HCT116 (cell line): Measurements from ENCODE around the gene RFX3. TPM values are rescaled to one million over a fixed set of nuclear protein-coding genes. Genes with fewer than 3 reads are reported as not detected.

Source experiments
- ATAC-seq: fragments of 200-7000 bp; cut with Tn5 transposase; 2 replicates; pipeline ENCODE4 v1.9.1; 2020; ENCODE audit warnings: mild to moderate bottlenecking, moderate library complexity
- BruUV-seq: library from RNA; stranded (reverse); fragments of 400-500 nt; replicated peaks from 2 replicates; lab custom pipeline; 2021; lab: Mats Ljungman, UMichigan
- CTCF ChIA-PET: fragments of 300-600 bp; sonication (Branson Sonifier 250); formaldehyde crosslinking; loops from one replicate; lab custom pipeline; 2021; ENCODE audit warnings: antibody characterized with exemption; lab: Charles Lee
- POLR2A ChIA-PET: fragments of 300-600, 350-600 bp; sonication (Branson Sonifier 250); formaldehyde crosslinking; loops from one replicate; lab custom pipeline; 2021; ENCODE audit warnings: antibody characterized with exemption; lab: Charles Lee
- RAD21 ChIA-PET, 2 experiments: fragments of 300-600 bp; sonication (Branson Sonifier 250); formaldehyde crosslinking; loops; one replicate each; lab custom pipeline; 2023; ENCODE audit warnings: low total read pairs in 2 of 2; ENCODE audit not compliant: uncharacterized antibody in 2 of 2, unreplicated experiment in 2 of 2, low non-redundant PET in 1 of 2; lab: Charles Lee
- DNase-seq: peaks from one replicate; pipeline ENCODE4 v3.0.0-alpha.2; 2010; ENCODE audit warnings: low read depth, low spot score
- H2AFZ ChIP-seq: fragments of 200-600 bp; shearing (Covaris generic), sonication (generic); 2 replicates; pipeline ENCODE4 v1.6.1; 2017; ENCODE audit warnings: low read depth, mixed run types, mixed read lengths, antibody characterized with exemption, low read length; ENCODE audit not compliant: poor library complexity, severe bottlenecking
- H3K27ac ChIP-seq: 2 replicates; pipeline ENCODE4 v1.5.1; 2012; ENCODE audit warnings: low read depth, low read length
- H3K27me3 ChIP-seq: fragments of 200-600 bp; sonication (generic); 2 replicates; pipeline ENCODE4 v1.6.1; 2016; ENCODE audit warnings: mixed run types, low read length, mixed read lengths; ENCODE audit not compliant: insufficient read depth
- H3K36me3 ChIP-seq, 2 experiments: fragments of 200-500 bp in 1 of 2; fragments of 200-600 bp in 1 of 2; sonication (Bioruptor generic) in 1 of 2; sonication (generic) in 1 of 2; 2 replicates each; pipeline versions ENCODE4 v1.5.1 to v1.6.1; 2014 to 2016; ENCODE audit warnings: low read length in 2 of 2, inconsistent platforms in 1 of 2, mixed read lengths in 1 of 2, mixed run types in 1 of 2; ENCODE audit not compliant: insufficient read depth in 2 of 2, control insufficient read depth in 1 of 2
- H3K4me1 ChIP-seq, 2 experiments: fragments of 200-600 bp in 1 of 2; sonication (generic) in 1 of 2; 2 replicates each; pipeline versions ENCODE4 v1.5.1 to v1.6.1; 2012 to 2017; ENCODE audit warnings: low read length in 2 of 2, inconsistent platforms in 1 of 2, mild to moderate bottlenecking in 1 of 2, mixed read lengths in 1 of 2, mixed run types in 1 of 2, moderate library complexity in 1 of 2; ENCODE audit not compliant: insufficient read depth in 2 of 2, control insufficient read depth in 1 of 2
- H3K4me2 ChIP-seq: fragments of 200-600 bp; sonication (generic); 2 replicates; pipeline ENCODE4 v1.6.1; 2017; ENCODE audit warnings: mixed run types, low read length, mixed read lengths
- H3K4me3 ChIP-seq, 2 experiments: fragments of 200-600 bp in 1 of 2; sonication (generic) in 1 of 2; replicated peaks in 1 of 2; 2 replicates each; pipeline ENCODE4 v1.5.1; 2011 to 2016; ENCODE audit warnings: low read length in 2 of 2, control low read depth in 1 of 2, low read depth in 1 of 2, mild to moderate bottlenecking in 1 of 2, mixed read lengths in 1 of 2, mixed run types in 1 of 2
- H3K79me2 ChIP-seq: fragments of 200-600 bp; sonication (generic); 2 replicates; pipeline ENCODE4 v1.6.1; 2017; ENCODE audit warnings: mild to moderate bottlenecking, mixed run types, low read length, moderate library complexity, mixed read lengths; ENCODE audit not compliant: insufficient read depth
- H3K9ac ChIP-seq: fragments of 200-600 bp; sonication (generic); 2 replicates; pipeline ENCODE4 v1.6.1; 2016; ENCODE audit warnings: low read length, mixed read lengths
- H3K9me2 ChIP-seq: fragments of 200-600 bp; sonication (generic), shearing (Covaris generic); 2 replicates; pipeline ENCODE4 v1.6.1; 2017; ENCODE audit warnings: mixed run types, mild to moderate bottlenecking, moderate library complexity; ENCODE audit not compliant: insufficient read depth
- H3K9me3 ChIP-seq, 2 experiments: fragments of 200-500 bp in 1 of 2; fragments of 200-600 bp in 1 of 2; sonication (Bioruptor generic) in 1 of 2; sonication (generic) in 1 of 2; 2 replicates each; pipeline ENCODE4 v1.6.1; 2014 to 2017; ENCODE audit warnings: low read length in 2 of 2, mixed read lengths in 2 of 2, inconsistent platforms in 1 of 2, low read depth in 1 of 2, mild to moderate bottlenecking in 1 of 2, mixed run types in 1 of 2, moderate library complexity in 1 of 2; ENCODE audit not compliant: control insufficient read depth in 1 of 2, insufficient read depth in 1 of 2
- H4K20me1 ChIP-seq: fragments of 200-600 bp; sonication (generic), shearing (Covaris generic); 2 replicates; pipeline ENCODE4 v1.6.1; 2017; ENCODE audit warnings: mixed run types, mild to moderate bottlenecking, moderate library complexity; ENCODE audit not compliant: insufficient read depth
- CBX3 ChIP-seq: IDR thresholded peaks from 2 replicates; pipeline ENCODE4 v1.6.1; 2012; ENCODE audit warnings: low read depth
- ELF1 ChIP-seq: IDR thresholded peaks from 2 replicates; pipeline ENCODE4 v1.6.1; 2012; ENCODE audit warnings: low read depth, borderline replicate concordance
- EZH2 ChIP-seq: fragments of 200-600 bp; sonication (generic); IDR thresholded peaks from 2 replicates; pipeline ENCODE4 v1.6.1; 2017; ENCODE audit warnings: antibody characterized with exemption, mixed run types
- EZH2phosphoT487 ChIP-seq: fragments of 200-600 bp; IDR thresholded peaks from 2 replicates; pipeline ENCODE4 v1.6.1; 2018; ENCODE audit warnings: antibody characterized with exemption, borderline replicate concordance
- FOSL1 ChIP-seq: IDR thresholded peaks from 2 replicates; pipeline ENCODE4 v1.6.1; 2012; ENCODE audit warnings: low read depth
- SP1 ChIP-seq: IDR thresholded peaks from 2 replicates; pipeline ENCODE4 v1.6.1; 2012; ENCODE audit warnings: low read depth
- YY1 ChIP-seq: IDR thresholded peaks from 2 replicates; pipeline ENCODE4 v1.6.1; 2011; ENCODE audit warnings: low read length, low read depth, moderate library complexity, mild to moderate bottlenecking; ENCODE audit not compliant: insufficient replicate concordance; ENCODE audit errors: extremely low read depth
- ZNF274 ChIP-seq: fragments of 200-500 bp; sonication (Bioruptor generic); IDR thresholded peaks from 2 replicates; pipeline ENCODE4 v1.6.1; 2014; ENCODE audit warnings: mild to moderate bottlenecking, low read depth, low read length, inconsistent platforms
- intact Hi-C: fragments of 100-400 bp; cut with micrococcal nuclease; formaldehyde crosslinking; loops from 2 replicates; pipeline ENCODE4 v1.10.0; 2022
- total RNA-seq: library from RNA; stranded (reverse); gene quantifications from one replicate; pipeline ENCODE4 v1.2.1, GENCODE V29; 2021; ENCODE audit not compliant: unreplicated experiment
- TF ChIP-seq, protein P1 (sequence below): IDR thresholded peaks from 2 replicates; pipeline ENCODE4 v1.6.1; 2012
- TF ChIP-seq, protein P2 (sequence below): IDR thresholded peaks from 2 replicates; pipeline ENCODE4 v1.6.1; 2011; ENCODE audit warnings: mild to moderate bottlenecking, low read length, moderate library complexity; ENCODE audit not compliant: insufficient replicate concordance; ENCODE audit errors: extremely low read depth
- TF ChIP-seq, protein P3 (sequence below): IDR thresholded peaks from 2 replicates; pipeline ENCODE4 v1.6.1; 2012
- TF ChIP-seq, protein P4 (sequence below), 3 experiments: fragments of 200-600 bp in 1 of 3; sonication (generic) in 1 of 3; IDR thresholded peaks in 2 of 3; conservative IDR thresholded peaks in 1 of 3; 2 replicates each; pipeline ENCODE4 v1.5.1; 2012 to 2017; ENCODE audit warnings: low read depth in 2 of 3, low read length in 2 of 3, antibody characterized with exemption in 1 of 3, borderline replicate concordance in 1 of 3, control low read depth in 1 of 3, mild to moderate bottlenecking in 1 of 3, mixed read lengths in 1 of 3, mixed run types in 1 of 3, moderate library complexity in 1 of 3; ENCODE audit not compliant: insufficient read depth in 1 of 3
- TF ChIP-seq, protein P5 (sequence below): IDR thresholded peaks from 2 replicates; pipeline ENCODE4 v1.6.1; 2012; ENCODE audit warnings: low read depth

The RFX3 gene
- total RNA-seq, 1 experiment from 2014 or later: 11.8 TPM

DNA sequence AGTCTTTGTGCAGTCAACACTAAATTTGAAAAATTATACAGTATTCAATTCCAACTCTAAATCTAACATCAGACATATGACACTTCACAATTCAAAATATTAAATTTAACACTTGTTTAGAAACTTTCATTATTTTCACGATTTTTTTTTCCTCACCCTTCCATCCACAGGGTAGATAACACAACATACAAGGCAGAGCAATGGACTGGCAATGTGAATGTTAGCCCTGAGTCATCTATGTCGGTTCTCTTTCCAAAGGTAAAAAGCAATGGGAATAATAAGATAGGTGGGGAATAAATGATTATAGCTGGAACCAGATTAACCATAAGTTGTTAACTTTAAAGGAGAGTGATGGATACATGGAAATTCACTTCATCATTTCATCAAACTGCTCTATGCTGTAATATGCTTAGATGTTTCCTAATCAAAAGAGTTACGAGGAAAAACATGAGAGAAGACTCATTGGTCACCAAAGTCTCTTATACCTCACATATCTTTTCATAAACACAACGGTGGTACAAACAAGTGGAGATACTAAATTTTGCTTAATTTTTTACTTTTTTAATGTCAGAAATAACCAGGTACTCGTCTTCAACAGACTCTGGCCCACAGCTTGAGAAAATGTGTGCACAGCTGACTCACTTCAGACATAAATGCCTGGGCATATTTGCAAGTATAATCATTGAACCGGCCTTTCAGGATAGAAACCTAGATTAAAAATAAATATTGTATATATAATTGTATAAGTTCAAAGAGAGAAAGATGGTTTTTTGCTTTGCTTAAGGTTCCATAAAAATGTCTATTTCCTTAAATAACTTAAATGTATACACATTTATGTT lies 23.0 kb downstream of the RFX3 start:
- Histone ChIP-seq H2AFZ (no peak overlapping the region), H3K79me2 (no peaks in the 10 kb centered on the region; the same call in 1 of the 2 replicates), H3K4me2 (no peak overlapping the region), H3K27me3 (no peaks in the 10 kb centered on the region), H3K9me3 (no peaks in the 10 kb centered on the region), H3K36me3 (no peaks in the 10 kb centered on the region), H3K4me3 (no peak overlapping the region), H3K27ac (no peak overlapping the region), H3K9ac (no peak overlapping the region), H3K9me2 (no peaks in the 10 kb centered on the region), H4K20me1 (no peaks in the 10 kb centered on the region; the same call in 1 of the 2 replicates), H3K4me1 (no peaks in the 10 kb centered on the region)
- RAD21 ChIA-PET: no interaction called here
- intact Hi-C loops: no loop called here
- DNase-seq (no peak), ATAC-seq (no peak)
- CTCF ChIA-PET: interaction anchor here (1.1 kb wide), 1 partner anchor 25 kb away, joined by 3 read pairs; no protein-coding TSS in a partner anchor
- no peak for TF ChIP-seq ZNF274
- no peak for TF ChIP-seq EZH2
- TF ChIP-seq YY1: no peak
- no peak for TF ChIP-seq CBX3
- no peak for TF ChIP-seq ELF1
- TF ChIP-seq, protein P1, sequence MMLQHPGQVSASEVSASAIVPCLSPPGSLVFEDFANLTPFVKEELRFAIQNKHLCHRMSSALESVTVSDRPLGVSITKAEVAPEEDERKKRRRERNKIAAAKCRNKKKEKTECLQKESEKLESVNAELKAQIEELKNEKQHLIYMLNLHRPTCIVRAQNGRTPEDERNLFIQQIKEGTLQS: no peak
- TF ChIP-seq, protein P2, sequence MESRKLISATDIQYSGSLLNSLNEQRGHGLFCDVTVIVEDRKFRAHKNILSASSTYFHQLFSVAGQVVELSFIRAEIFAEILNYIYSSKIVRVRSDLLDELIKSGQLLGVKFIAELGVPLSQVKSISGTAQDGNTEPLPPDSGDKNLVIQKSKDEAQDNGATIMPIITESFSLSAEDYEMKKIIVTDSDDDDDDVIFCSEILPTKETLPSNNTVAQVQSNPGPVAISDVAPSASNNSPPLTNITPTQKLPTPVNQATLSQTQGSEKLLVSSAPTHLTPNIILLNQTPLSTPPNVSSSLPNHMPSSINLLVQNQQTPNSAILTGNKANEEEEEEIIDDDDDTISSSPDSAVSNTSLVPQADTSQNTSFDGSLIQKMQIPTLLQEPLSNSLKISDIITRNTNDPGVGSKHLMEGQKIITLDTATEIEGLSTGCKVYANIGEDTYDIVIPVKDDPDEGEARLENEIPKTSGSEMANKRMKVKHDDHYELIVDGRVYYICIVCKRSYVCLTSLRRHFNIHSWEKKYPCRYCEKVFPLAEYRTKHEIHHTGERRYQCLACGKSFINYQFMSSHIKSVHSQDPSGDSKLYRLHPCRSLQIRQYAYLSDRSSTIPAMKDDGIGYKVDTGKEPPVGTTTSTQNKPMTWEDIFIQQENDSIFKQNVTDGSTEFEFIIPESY: no peak
- no peak for TF ChIP-seq FOSL1
- TF ChIP-seq, protein P3, sequence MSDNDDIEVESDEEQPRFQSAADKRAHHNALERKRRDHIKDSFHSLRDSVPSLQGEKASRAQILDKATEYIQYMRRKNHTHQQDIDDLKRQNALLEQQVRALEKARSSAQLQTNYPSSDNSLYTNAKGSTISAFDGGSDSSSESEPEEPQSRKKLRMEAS: no peak
- TF ChIP-seq EZH2phosphoT487: no peak
- TF ChIP-seq, protein P4, sequence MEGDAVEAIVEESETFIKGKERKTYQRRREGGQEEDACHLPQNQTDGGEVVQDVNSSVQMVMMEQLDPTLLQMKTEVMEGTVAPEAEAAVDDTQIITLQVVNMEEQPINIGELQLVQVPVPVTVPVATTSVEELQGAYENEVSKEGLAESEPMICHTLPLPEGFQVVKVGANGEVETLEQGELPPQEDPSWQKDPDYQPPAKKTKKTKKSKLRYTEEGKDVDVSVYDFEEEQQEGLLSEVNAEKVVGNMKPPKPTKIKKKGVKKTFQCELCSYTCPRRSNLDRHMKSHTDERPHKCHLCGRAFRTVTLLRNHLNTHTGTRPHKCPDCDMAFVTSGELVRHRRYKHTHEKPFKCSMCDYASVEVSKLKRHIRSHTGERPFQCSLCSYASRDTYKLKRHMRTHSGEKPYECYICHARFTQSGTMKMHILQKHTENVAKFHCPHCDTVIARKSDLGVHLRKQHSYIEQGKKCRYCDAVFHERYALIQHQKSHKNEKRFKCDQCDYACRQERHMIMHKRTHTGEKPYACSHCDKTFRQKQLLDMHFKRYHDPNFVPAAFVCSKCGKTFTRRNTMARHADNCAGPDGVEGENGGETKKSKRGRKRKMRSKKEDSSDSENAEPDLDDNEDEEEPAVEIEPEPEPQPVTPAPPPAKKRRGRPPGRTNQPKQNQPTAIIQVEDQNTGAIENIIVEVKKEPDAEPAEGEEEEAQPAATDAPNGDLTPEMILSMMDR (IDR thresholded peaks at IDR 0.05 in 2 of 3, conservative IDR thresholded peaks at IDR 0.05 in 1 of 3; ENCODE audit: borderline replicate concordance in 1 of 3, insufficient read depth in 1 of 3, low read depth in 2 of 3, low read length in 2 of 3): no peak
- TF ChIP-seq SP1: no peak
- TF ChIP-seq, protein P5, sequence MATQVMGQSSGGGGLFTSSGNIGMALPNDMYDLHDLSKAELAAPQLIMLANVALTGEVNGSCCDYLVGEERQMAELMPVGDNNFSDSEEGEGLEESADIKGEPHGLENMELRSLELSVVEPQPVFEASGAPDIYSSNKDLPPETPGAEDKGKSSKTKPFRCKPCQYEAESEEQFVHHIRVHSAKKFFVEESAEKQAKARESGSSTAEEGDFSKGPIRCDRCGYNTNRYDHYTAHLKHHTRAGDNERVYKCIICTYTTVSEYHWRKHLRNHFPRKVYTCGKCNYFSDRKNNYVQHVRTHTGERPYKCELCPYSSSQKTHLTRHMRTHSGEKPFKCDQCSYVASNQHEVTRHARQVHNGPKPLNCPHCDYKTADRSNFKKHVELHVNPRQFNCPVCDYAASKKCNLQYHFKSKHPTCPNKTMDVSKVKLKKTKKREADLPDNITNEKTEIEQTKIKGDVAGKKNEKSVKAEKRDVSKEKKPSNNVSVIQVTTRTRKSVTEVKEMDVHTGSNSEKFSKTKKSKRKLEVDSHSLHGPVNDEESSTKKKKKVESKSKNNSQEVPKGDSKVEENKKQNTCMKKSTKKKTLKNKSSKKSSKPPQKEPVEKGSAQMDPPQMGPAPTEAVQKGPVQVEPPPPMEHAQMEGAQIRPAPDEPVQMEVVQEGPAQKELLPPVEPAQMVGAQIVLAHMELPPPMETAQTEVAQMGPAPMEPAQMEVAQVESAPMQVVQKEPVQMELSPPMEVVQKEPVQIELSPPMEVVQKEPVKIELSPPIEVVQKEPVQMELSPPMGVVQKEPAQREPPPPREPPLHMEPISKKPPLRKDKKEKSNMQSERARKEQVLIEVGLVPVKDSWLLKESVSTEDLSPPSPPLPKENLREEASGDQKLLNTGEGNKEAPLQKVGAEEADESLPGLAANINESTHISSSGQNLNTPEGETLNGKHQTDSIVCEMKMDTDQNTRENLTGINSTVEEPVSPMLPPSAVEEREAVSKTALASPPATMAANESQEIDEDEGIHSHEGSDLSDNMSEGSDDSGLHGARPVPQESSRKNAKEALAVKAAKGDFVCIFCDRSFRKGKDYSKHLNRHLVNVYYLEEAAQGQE: no peak
- POLR2A ChIA-PET: no interaction called here
- BruUV-seq: no TSS peak
